SK-N-SH treated with all-trans-retinoic acid at 6 μM for 48 hours (cell line): ENCODE data around the gene TRMT61A.

Source experiments
- ESRRG ChIP-seq: fragments of 250-450 bp; sonication (Bioruptor Pico); IDR thresholded peaks from 2 replicates; pipeline ENCODE4 v1.6.1; 2021; ENCODE audit warnings: mild to moderate bottlenecking
- POU6F1 ChIP-seq: fragments of 250-450 bp; sonication (Bioruptor Pico); IDR thresholded peaks from 2 replicates; pipeline ENCODE4 v1.8.0; 2021; ENCODE audit warnings: low read depth, mild to moderate bottlenecking, moderate library complexity, borderline replicate concordance
- TCF4 ChIP-seq: fragments of 250-450 bp; sonication (Bioruptor Pico); IDR thresholded peaks from 2 replicates; pipeline ENCODE4 v1.8.0; 2021; ENCODE audit warnings: mild to moderate bottlenecking, moderate library complexity, borderline replicate concordance

DNA sequence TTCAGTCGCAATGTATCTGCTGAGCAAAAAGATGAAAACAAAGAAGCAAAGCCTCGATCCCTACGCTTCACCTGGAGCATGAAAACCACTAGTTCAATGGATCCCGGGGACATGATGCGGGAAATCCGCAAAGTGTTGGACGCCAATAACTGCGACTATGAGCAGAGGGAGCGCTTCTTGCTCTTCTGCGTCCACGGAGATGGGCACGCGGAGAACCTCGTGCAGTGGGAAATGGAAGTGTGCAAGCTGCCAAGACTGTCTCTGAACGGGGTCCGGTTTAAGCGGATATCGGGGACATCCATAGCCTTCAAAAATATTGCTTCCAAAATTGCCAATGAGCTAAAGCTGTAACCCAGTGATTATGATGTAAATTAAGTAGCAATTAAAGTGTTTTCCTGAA is 26.1 kb upstream of the TRMT61A start:
- TF ChIP-seq POU6F1 (CRISPR knock-in tag) (no peak), ESRRG (no peak), TCF4 (CRISPR knock-in tag) (no peak)
